ENCODE measurements around the gene RNPC3.
"Not testable (repeated sequence)": the region's sequence is repeated elsewhere in the genome, so short reads cannot be mapped to it uniquely, and the experiment has no call there.

Gene RNPC3

DNA sequence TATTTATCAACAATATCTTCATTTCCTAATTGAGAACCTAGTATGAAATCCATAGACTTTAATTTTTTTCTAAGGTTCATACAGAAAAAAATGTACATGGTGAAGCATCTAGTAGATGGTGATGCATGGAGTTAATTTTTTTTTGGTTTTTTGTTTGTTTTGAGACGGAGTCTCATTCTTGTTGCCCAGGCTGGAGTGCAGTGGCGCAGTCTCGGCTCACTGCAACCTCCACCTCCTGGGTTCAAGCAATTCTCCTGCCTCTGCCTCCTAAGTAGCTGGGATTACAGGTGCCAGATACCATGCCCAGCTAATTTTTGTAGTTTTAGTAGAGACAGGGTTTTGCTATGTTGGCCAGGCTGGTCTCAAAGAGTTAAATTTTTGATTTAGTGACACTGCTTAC is 35.6 kb downstream of the RNPC3 start:
- not testable (repeated sequence) for DNase-seq

DNA sequence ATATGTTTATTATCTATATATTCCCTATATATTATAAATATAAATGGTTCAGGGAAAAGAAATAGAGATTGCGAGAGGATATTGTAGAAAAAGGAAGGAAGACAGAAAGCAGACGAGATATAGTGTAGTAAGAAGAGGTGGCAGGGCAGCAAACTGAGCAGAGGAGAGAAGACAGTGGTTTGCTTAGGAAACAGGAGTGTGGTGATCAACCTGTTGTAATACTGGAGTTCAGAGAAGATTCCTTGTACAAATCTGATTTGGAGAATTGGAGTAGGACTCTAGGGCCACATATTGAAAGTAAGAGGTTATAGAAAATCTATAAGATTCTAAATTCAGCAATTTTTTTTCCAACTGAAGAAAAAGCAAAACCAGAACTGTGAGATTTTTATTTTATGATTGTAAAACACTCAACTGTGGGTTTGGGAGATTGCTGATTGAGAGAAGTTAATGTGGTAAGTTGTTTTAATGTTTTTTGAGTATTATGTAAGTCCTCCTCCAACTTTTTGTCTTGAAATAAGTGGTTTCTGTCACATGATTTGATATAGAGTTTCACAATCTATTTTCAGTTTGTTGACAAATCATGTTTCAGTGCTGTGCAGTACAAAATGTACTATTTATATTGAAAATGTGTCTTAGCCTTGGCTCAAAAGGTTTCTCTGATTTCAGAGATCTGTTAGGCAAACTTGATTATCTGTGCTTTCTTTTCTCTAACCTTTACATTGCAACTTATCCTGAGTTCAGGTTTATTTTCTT is 36.3 kb downstream of the RNPC3 start:
- DNase-seq = no peak

DNA sequence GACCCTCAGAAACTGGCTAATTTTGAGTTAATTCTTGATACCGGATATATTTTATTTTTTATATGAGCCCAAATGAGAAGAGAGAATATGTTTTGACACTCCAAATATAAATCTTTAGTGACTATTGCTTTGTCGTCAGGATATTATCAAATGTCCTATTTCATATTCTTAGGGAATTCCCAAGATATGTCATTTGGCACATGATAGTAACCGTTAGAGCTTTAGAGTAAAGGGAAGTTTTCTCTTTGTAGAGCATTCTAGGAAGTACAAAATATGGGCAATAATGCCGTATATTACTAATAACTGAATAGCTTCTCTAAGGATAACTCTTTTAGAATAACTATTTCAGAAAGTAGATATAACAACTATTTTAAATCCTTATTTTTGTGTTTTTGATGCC is 37.6 kb downstream of the RNPC3 start:
- DNase-seq = no peak

DNA sequence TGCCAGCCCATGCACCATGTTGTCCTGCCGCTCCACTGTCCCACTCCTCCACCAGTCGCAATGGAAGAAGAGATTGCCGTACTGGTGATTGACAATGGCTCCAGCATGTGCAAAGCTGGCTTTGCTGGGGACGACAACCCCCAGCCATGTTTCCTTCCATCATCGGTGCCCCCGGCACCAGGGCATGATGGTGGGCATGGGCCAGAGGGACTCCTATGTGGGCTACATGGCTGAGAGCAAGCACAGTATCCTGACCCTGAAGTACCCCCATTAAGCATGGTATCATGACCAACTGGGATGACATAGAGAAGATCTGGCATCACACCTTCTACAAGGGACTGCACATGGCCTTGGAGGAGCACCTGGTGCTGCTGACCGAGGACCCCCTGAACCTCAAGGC is 44.0 kb downstream of the RNPC3 start:
- no peak for DNase-seq

DNA sequence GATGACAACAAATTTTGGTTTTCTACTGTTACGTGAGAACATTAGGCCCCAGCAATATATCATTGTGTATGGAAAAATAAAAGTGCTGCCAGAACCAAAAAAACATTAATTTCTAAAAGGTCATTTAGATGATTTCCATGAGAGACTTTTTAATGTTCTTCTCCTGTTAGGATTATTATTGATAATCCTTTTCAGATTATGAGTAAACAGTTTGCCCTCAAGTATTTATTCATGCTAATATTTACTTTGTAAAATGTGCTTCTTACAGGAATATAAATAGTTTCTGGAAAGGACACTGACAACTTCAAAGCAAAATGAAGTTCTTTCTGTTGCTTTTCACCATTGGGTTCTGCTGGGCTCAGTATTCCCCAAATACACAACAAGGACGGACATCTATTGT is 45.8 kb downstream of the RNPC3 start, which contains the start of gene AMY2B:
Gene AMY2B (plus strand): TSS at position 301 of the 400 bp plus-strand sequence. CDS start 14 bp downstream, at position 315.
- DNase-seq = not testable (repeated sequence)

DNA sequence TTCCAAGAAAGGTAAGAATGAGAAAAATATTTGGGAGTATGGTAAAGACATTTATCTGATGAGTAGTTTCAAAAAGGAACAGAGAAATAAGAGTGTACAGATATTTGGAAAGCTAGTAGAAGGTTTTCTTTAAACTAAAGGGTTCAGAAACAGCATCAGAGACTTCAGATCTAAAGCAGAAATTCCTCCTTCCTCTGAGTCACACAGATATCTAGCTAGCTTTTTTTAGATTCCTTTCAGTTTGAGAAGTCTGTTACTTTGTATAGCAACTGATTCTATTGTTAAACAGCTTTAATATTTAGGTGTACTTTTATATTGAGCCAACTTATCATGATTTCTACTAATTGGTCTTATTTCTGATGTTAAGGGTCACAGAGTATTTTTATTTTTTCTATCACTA is 50.6 kb downstream of the RNPC3 start:
- DNase-seq = no peak

DNA sequence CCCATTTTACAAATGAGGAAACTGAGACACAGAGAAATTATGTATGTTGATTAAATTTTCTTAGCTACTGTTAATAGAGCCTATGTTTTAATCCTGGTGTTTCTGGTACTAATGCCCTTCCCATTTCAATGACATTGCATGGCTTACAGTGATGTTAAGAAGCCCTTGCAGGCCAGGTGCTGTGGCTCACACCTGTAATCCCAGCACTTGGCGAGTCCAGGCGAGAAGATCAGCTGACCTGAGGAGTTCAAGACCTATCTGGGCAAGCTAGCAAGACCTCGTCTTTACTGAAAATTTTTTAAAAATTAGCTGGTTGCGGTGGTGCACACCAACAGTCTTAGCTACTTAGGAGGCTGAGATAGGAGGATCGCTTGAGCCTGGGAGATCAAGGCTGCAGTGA is 51.3 kb downstream of the RNPC3 start:
- DNase-seq = not testable (repeated sequence)

DNA sequence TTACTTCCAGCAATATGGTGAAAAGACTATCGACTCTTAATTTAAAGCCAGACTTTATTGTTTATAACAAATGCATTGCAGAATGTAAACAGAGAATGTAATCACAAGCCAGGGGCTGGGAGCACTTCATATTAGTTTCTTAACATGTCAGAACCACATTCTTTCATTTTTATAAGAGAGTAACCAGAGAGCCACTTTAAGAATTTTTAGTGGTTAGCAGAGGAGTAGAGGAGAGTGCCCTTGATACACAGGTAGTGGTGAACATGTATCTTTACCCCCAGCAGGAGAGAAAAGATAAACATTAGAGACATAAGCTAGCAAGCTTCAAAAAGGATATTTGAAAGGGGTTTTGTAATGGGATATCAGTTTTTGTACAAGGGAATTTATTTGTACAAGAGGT is 57.0 kb downstream of the RNPC3 start:
- no peak for DNase-seq

DNA sequence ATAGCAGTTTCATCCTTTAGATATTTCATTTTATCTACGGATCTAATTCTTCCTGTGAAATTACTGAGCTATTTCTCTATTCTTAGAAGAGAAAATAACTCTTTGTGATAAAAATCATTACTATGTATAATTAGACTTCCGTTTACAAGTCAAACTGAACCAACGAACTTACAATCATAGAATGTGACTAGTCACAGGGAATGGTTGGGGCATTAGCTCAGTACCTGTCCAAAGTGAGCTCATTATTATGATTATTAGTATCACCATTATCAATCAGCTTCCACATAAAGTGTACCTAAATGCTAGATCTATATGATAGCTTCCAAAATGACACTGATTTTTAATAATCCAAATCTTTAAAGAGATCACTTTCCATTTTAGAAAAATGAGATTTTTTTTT is 58.4 kb downstream of the RNPC3 start:
- no peak for DNase-seq

DNA sequence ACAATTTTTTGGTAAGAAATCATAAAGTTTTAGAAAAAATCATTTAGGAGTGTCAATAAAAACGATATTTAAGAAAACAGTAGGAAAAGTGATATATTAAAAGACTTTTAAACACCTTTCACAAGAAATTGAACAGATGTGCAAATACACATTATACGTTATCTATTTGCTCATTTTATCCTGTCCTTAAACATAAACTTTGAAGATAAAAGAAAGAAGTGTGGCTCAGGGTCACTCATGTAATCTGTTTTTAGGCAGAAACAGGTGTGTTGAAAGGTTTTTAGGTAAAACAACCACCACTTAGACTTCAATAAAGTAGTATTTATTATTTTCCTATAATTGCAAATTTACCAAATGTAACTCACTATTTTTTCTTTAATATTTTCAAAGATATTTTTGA is 59.0 kb downstream of the RNPC3 start:
- no peak for DNase-seq

DNA sequence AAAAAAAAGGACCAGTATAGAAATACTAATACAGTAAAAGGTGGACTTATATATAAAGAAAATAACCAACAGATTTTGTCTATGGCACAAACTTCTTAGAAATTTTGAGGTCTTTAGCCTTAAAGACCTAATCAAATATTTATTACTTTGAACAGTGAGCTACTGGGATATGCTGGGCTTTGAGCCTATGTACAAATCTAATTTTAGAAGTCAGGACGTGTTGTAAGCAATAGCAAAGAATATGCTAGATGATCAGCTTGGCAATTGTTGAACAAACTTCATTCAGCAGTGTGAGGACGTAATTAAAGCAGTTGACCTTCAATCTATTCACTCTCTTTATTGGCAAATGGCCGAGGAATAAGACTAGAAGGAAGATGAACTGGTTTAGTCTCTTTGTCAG is 77.2 kb downstream of the RNPC3 start:
- not testable (repeated sequence) for DNase-seq

Measured in GDM1 (cell line).